Measurements from ENCODE around the gene SORCS3. TPM values are rescaled to one million over a fixed set of nuclear protein-coding genes. Genes with fewer than 3 reads are reported as not detected.

Gene SORCS3
- total RNA-seq, 1 experiment from 2014 or later = 0.94 TPM

DNA sequence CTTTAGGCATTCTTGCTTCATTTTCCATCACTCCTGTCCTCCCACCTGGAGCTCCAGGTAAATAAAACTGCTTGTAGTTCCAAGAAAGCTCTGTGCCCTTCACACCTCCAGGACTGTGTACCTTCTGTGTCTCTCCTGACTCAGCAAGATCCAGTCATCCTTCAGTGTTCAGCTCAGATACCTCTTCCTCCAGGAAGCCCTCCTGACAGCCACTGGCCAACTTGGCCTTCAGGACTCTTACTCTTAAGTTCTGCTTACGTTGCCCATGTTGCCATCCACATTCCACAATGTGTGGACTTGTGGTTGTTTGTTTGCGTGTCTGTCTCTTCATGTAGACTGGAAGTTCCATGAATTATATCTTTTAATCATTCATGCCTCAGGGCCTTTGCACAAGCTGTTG is 48.0 kb downstream of the SORCS3 start (continued):
- TF ChIP-seq, protein P1, sequence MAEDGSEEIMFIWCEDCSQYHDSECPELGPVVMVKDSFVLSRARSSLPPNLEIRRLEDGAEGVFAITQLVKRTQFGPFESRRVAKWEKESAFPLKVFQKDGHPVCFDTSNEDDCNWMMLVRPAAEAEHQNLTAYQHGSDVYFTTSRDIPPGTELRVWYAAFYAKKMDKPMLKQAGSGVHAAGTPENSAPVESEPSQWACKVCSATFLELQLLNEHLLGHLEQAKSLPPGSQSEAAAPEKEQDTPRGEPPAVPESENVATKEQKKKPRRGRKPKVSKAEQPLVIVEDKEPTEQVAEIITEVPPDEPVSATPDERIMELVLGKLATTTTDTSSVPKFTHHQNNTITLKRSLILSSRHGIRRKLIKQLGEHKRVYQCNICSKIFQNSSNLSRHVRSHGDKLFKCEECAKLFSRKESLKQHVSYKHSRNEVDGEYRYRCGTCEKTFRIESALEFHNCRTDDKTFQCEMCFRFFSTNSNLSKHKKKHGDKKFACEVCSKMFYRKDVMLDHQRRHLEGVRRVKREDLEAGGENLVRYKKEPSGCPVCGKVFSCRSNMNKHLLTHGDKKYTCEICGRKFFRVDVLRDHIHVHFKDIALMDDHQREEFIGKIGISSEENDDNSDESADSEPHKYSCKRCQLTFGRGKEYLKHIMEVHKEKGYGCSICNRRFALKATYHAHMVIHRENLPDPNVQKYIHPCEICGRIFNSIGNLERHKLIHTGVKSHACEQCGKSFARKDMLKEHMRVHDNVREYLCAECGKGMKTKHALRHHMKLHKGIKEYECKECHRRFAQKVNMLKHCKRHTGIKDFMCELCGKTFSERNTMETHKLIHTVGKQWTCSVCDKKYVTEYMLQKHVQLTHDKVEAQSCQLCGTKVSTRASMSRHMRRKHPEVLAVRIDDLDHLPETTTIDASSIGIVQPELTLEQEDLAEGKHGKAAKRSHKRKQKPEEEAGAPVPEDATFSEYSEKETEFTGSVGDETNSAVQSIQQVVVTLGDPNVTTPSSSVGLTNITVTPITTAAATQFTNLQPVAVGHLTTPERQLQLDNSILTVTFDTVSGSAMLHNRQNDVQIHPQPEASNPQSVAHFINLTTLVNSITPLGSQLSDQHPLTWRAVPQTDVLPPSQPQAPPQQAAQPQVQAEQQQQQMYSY (CRISPR knock-in tag; IDR thresholded peaks at IDR 0.05) = no peak

DNA sequence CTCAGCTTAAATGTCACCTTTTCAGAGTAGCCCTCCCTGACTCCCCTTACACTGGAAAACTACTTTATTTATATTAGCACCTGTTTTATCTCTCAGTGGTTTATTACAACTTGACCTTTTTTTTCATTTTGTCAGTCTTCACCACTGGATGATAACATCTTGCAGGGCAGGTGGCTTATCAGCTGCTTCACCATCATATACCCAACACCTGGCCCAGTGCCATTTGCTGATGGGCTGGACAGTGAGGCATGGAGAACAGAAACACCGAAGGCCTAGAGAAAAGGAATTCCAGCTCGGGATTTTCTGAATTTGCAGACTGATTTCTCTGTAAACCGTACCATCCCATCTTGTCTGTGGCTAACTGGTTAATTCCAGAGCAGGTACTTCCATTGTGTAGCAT is 48.5 kb downstream of the SORCS3 start:
- Mint-ChIP-seq H3K4me1 (peaks cover 4% of the 10 kb centered on the region), H3K36me3 (no peaks in the 10 kb centered on the region), H3K27ac (no peak overlapping the region), H3K9me3 (peaks cover 5% of the 10 kb centered on the region; the same call in 1 of the 2 replicates), H3K4me3 (no peak overlapping the region), H3K27me3 (ENCODE audit: low read depth) (peaks cover 14% of the 10 kb centered on the region)
- TF ChIP-seq CBFB (CRISPR knock-in tag; IDR thresholded peaks at IDR 0.05; ENCODE audit: low read depth) = no peak
- no peak for TF ChIP-seq TEAD1 (CRISPR knock-in tag; IDR thresholded peaks at IDR 0.05)
- TF ChIP-seq, protein P2, sequence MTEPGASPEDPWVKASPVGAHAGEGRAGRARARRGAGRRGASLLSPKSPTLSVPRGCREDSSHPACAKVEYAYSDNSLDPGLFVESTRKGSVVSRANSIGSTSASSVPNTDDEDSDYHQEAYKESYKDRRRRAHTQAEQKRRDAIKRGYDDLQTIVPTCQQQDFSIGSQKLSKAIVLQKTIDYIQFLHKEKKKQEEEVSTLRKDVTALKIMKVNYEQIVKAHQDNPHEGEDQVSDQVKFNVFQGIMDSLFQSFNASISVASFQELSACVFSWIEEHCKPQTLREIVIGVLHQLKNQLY (CRISPR knock-in tag; IDR thresholded peaks at IDR 0.05) = no peak
- TF ChIP-seq, protein P3, sequence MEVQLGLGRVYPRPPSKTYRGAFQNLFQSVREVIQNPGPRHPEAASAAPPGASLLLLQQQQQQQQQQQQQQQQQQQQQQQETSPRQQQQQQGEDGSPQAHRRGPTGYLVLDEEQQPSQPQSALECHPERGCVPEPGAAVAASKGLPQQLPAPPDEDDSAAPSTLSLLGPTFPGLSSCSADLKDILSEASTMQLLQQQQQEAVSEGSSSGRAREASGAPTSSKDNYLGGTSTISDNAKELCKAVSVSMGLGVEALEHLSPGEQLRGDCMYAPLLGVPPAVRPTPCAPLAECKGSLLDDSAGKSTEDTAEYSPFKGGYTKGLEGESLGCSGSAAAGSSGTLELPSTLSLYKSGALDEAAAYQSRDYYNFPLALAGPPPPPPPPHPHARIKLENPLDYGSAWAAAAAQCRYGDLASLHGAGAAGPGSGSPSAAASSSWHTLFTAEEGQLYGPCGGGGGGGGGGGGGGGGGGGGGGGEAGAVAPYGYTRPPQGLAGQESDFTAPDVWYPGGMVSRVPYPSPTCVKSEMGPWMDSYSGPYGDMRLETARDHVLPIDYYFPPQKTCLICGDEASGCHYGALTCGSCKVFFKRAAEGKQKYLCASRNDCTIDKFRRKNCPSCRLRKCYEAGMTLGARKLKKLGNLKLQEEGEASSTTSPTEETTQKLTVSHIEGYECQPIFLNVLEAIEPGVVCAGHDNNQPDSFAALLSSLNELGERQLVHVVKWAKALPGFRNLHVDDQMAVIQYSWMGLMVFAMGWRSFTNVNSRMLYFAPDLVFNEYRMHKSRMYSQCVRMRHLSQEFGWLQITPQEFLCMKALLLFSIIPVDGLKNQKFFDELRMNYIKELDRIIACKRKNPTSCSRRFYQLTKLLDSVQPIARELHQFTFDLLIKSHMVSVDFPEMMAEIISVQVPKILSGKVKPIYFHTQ (CRISPR knock-in tag; IDR thresholded peaks at IDR 0.05) = no peak
- no peak for TF ChIP-seq ZNF416 (CRISPR knock-in tag; IDR thresholded peaks at IDR 0.05)
- CTCF ChIA-PET = no interaction called here
- DNase-seq (ENCODE audit: low spot score) (no peak), ATAC-seq (no peak)
- POLR2A ChIA-PET = no interaction called here

DNA sequence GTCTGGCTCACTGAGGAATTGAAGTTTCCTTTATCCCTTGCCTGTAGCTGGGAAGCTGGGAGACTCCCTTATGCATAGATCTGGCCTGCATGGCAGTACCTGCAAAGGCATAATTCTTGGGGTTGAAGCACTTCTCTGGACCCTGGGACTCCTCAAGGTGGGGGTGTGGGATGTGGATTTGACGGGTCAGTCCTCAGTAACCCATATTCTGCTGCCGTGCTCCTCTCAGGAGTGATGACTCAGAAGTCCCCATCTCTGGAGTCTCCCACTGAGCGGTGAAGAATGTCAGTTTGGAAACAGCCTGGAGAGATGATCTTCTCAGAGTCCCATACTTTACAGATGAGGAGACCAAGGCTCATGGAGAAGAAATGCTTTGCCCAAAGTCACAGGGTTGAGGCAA is 49.0 kb downstream of the SORCS3 start:
- Mint-ChIP-seq H3K27me3 (ENCODE audit: low read depth) (peaks cover 14% of the 10 kb centered on the region), H3K4me1 (peaks cover 4% of the 10 kb centered on the region), H3K9me3 (peaks cover 5% of the 10 kb centered on the region; the same call in 1 of the 2 replicates), H3K36me3 (no peaks in the 10 kb centered on the region), H3K4me3 (no peak overlapping the region), H3K27ac (no peak overlapping the region)
- ATAC-seq (no peak), DNase-seq (ENCODE audit: low spot score) (no peak)
- ChIA-PET CTCF (no interaction called here), POLR2A (no interaction called here)
- no peak for TF ChIP-seq ZNF423 (CRISPR knock-in tag; IDR thresholded peaks at IDR 0.05)
- TF ChIP-seq, protein P4, sequence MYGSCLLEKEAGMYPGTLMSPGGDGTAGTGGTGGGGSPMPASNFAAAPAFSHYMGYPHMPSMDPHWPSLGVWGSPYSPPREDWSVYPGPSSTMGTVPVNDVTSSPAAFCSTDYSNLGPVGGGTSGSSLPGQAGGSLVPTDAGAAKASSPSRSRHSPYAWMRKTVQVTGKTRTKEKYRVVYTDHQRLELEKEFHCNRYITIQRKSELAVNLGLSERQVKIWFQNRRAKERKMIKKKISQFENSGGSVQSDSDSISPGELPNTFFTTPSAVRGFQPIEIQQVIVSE (CRISPR knock-in tag; IDR thresholded peaks at IDR 0.05; ENCODE audit: borderline replicate concordance) = no peak
- TF ChIP-seq, protein P5, sequence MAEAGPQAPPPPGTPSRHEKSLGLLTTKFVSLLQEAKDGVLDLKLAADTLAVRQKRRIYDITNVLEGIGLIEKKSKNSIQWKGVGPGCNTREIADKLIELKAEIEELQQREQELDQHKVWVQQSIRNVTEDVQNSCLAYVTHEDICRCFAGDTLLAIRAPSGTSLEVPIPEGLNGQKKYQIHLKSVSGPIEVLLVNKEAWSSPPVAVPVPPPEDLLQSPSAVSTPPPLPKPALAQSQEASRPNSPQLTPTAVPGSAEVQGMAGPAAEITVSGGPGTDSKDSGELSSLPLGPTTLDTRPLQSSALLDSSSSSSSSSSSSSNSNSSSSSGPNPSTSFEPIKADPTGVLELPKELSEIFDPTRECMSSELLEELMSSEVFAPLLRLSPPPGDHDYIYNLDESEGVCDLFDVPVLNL (CRISPR knock-in tag; IDR thresholded peaks at IDR 0.05; ENCODE audit: borderline replicate concordance, low read depth) = no peak
- TF ChIP-seq, protein P6, sequence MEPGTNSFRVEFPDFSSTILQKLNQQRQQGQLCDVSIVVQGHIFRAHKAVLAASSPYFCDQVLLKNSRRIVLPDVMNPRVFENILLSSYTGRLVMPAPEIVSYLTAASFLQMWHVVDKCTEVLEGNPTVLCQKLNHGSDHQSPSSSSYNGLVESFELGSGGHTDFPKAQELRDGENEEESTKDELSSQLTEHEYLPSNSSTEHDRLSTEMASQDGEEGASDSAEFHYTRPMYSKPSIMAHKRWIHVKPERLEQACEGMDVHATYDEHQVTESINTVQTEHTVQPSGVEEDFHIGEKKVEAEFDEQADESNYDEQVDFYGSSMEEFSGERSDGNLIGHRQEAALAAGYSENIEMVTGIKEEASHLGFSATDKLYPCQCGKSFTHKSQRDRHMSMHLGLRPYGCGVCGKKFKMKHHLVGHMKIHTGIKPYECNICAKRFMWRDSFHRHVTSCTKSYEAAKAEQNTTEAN (CRISPR knock-in tag; IDR thresholded peaks at IDR 0.05) = no peak
- TF ChIP-seq, protein P7, sequence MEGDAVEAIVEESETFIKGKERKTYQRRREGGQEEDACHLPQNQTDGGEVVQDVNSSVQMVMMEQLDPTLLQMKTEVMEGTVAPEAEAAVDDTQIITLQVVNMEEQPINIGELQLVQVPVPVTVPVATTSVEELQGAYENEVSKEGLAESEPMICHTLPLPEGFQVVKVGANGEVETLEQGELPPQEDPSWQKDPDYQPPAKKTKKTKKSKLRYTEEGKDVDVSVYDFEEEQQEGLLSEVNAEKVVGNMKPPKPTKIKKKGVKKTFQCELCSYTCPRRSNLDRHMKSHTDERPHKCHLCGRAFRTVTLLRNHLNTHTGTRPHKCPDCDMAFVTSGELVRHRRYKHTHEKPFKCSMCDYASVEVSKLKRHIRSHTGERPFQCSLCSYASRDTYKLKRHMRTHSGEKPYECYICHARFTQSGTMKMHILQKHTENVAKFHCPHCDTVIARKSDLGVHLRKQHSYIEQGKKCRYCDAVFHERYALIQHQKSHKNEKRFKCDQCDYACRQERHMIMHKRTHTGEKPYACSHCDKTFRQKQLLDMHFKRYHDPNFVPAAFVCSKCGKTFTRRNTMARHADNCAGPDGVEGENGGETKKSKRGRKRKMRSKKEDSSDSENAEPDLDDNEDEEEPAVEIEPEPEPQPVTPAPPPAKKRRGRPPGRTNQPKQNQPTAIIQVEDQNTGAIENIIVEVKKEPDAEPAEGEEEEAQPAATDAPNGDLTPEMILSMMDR (IDR thresholded peaks at IDR 0.05) = no peak

Measured in WTC11 (cell line).